ENCODE results near the gene PPP2R5C.
"Not testable (repeated sequence)": the region's sequence is repeated elsewhere in the genome, so short reads cannot be mapped to it uniquely, and the experiment has no call there.

Gene PPP2R5C

DNA sequence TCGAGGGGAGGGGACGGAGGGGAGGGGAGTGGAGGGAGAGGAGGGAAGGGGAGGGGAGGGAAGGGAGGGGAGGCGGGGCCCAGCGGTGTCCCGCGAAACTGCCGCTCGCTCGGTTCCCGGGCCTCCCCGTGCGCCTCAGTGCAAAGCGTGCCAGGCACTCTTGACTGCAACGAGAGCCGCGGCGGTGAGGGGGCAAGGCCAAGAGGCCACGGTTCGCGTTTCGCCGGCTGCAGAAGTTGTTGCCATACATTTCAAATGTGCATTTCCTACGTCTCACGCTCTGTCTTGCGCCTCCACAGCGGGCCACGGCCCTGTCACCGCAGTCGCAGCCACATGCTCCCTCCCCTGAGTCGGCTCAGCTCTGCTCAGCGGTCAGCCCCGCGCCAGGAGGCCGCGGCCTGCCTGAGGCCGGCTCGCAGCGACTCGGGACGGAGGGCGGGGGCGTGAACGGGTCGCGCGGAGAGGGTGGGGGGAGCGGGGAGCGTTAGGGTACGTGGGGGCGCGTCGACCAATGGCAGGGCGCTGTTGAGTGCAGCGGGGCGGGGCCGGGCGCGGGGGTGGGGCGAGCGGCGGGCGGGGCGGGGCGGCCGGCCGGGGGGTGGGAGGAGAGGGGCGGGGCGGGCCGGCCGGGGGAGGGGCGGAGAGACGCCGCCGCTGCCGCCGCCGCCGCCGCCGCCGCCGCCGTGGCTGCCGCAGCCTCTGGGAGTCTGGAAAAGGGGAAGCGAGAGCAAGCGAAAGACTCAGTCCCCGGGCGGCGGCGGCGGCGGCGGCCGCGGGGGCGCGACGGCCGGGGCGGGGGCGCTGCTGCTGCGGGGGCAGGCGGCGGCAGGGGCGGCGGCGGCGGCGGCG, at the start of gene PPP2R5C:
TSS of gene PPP2R5C (plus strand) at position 678 of the 849 bp plus-strand sequence. CDS start 185 bp downstream, outside the sequence.
- Histone ChIP-seq H3K36me3 (replicated peaks) (no peaks in the 10 kb centered on the region), H3K27me3 (replicated peaks) (no peaks in the 10 kb centered on the region), H3K27ac (peak within 1 kb of the TSS; percentile 69), H3K4me3 (ENCODE audit: low read depth, low read length) (peak within 1 kb of the TSS; percentile 84)
- peak; percentile 76 for DNase-seq
- in situ Hi-C loops (cut with HindIII; ENCODE audit: low pct_ligation_motif_present, low sequenced_read_pairs): no loop called here
- TF ChIP-seq, protein P1, sequence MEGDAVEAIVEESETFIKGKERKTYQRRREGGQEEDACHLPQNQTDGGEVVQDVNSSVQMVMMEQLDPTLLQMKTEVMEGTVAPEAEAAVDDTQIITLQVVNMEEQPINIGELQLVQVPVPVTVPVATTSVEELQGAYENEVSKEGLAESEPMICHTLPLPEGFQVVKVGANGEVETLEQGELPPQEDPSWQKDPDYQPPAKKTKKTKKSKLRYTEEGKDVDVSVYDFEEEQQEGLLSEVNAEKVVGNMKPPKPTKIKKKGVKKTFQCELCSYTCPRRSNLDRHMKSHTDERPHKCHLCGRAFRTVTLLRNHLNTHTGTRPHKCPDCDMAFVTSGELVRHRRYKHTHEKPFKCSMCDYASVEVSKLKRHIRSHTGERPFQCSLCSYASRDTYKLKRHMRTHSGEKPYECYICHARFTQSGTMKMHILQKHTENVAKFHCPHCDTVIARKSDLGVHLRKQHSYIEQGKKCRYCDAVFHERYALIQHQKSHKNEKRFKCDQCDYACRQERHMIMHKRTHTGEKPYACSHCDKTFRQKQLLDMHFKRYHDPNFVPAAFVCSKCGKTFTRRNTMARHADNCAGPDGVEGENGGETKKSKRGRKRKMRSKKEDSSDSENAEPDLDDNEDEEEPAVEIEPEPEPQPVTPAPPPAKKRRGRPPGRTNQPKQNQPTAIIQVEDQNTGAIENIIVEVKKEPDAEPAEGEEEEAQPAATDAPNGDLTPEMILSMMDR (IDR thresholded peaks at IDR 0.05; ENCODE audit: low read depth, low read length, missing control alignments): no peak

DNA sequence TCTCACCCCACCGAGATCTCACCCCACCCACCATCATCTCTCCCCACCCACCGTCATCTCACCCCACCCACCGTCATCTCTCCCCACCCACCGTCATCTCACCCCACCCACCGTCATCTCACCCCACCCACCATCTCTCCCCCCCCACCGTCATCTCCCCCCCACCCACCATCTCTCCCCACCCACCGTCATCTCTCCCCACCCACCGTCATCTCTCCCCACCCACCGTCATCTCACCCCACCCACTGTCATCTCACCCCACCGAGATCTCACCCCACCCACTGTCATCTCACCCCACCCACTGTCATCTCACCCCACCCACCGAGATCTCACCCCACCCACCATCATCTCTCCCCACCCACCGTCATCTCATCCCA, 49.7 kb upstream of the PPP2R5C start:
- in situ Hi-C loops (cut with HindIII; ENCODE audit: low pct_ligation_motif_present, low sequenced_read_pairs); DNase-seq; H3K36me3 ChIP-seq (replicated peaks); H3K27ac ChIP-seq; H3K4me3 ChIP-seq (ENCODE audit: low read depth, low read length); H3K27me3 ChIP-seq (replicated peaks): not testable (repeated sequence)

GRCh38 chr14:101712341-101712740, 49.2 kb upstream of the PPP2R5C start:
- H3K4me3 ChIP-seq (ENCODE audit: low read depth, low read length); in situ Hi-C loops (cut with HindIII; ENCODE audit: low pct_ligation_motif_present, low sequenced_read_pairs); H3K36me3 ChIP-seq (replicated peaks); H3K27me3 ChIP-seq (replicated peaks); H3K27ac ChIP-seq; DNase-seq: not testable (repeated sequence)

DNA sequence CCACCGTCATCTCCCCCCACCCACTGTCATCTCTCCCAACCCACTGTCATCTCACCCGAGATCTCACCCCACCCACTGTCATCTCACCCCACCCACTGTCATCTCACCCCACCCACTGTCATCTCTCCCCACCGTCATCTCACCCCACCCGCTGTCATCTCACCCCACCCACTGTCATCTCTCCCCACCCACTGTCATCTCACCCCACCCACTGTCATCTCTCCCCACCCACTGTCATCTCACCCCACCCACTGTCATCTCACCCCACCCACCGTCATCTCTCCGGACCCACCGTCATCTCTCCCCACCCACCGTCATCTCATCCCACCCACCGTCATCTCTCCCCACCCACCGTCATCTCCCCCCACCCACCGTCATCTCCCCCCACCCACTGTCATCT, 48.4 kb upstream of the PPP2R5C start:
- H3K27ac ChIP-seq; H3K27me3 ChIP-seq (replicated peaks); H3K4me3 ChIP-seq (ENCODE audit: low read depth, low read length); H3K36me3 ChIP-seq (replicated peaks); in situ Hi-C loops (cut with HindIII; ENCODE audit: low pct_ligation_motif_present, low sequenced_read_pairs); DNase-seq: not testable (repeated sequence)

- no peaks in the 10 kb centered on the region for H3K36me3 ChIP-seq (replicated peaks)
- TF ChIP-seq, protein P1 (IDR thresholded peaks at IDR 0.05; ENCODE audit: low read depth, low read length, missing control alignments): no peak
- in situ Hi-C loops (cut with HindIII; ENCODE audit: low pct_ligation_motif_present, low sequenced_read_pairs): no loop called here
- no peak overlapping the region for H3K27ac ChIP-seq
- no peak overlapping the region for H3K4me3 ChIP-seq (ENCODE audit: low read depth, low read length)
- no peaks in the 10 kb centered on the region for H3K27me3 ChIP-seq (replicated peaks)
- no peak for DNase-seq
Measured at GRCh38 chr14:101713621-101714349, 47.7 kb upstream of the PPP2R5C start.

- no peak for DNase-seq
- TF ChIP-seq, protein P1 (IDR thresholded peaks at IDR 0.05; ENCODE audit: low read depth, low read length, missing control alignments): no peak
- no peaks in the 10 kb centered on the region for H3K27me3 ChIP-seq (replicated peaks)
- H3K4me3 ChIP-seq (ENCODE audit: low read depth, low read length): no peak overlapping the region
- in situ Hi-C loops (cut with HindIII; ENCODE audit: low pct_ligation_motif_present, low sequenced_read_pairs): no loop called here
- no peak overlapping the region for H3K27ac ChIP-seq
- H3K36me3 ChIP-seq (replicated peaks): no peaks in the 10 kb centered on the region
Measured at GRCh38 chr14:101714394-101714793, 47.1 kb upstream of the PPP2R5C start.

DNA sequence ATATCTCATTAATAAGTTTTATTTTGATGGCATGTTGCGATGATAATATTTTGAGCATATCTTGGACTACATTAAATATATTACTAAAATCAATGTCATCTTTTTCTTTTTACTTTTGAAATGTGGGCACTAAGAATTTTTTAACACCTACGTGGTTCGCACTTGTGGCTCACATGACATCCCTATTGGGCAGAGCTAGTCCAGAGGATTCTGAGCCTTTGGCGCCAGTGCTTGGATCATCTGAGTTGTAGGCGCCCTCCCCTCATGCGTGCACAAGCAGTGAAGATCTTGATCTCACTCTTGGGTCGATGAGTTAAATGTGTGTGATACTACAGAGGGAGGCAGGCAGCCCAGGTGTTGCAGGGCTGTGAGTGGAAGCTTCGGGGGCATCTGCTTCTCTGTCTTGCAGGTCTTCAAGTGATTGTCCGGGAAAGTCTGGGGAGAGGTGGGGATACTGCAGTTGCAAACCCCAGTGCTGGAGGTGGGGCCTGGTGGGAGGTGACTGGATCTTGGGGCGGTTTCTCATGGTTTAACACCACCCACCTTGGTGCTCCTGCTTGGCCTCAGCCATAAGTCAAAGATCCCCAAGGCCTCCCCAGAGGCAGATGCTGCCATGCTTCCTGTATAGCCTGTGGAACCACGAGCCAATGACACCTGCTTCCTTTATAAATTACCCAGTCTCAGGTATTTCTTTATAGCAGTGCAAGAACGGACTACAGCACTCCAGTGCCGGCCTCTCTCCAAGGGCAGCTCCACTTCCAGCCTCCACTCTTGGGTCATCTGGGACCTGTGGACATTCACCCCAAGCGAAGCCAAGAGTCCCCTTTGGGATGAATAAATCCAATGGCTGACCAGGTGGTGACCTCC, 46.1 kb upstream of the PPP2R5C start:
- no peak overlapping the region for H3K27ac ChIP-seq
- H3K27me3 ChIP-seq (replicated peaks): no peaks in the 10 kb centered on the region
- TF ChIP-seq, protein P1 (IDR thresholded peaks at IDR 0.05; ENCODE audit: low read depth, low read length, missing control alignments): no peak
- H3K4me3 ChIP-seq (ENCODE audit: low read depth, low read length): no peak overlapping the region
- DNase-seq: no peak
- no peaks in the 10 kb centered on the region for H3K36me3 ChIP-seq (replicated peaks)
- in situ Hi-C loops (cut with HindIII; ENCODE audit: low pct_ligation_motif_present, low sequenced_read_pairs): no loop called here
